WTC11 (cell line): Measurements from ENCODE around the gene RNF135.

ENCODE experiments used
- CREB1 ChIP-seq: sonication (generic); formaldehyde crosslinking; IDR thresholded peaks from 2 replicates; pipeline ENCODE4 v1.8.0; 2023; ENCODE audit warnings: mild to moderate bottlenecking, missing genetic modification reagents
- CREM ChIP-seq: sonication (generic); formaldehyde crosslinking; IDR thresholded peaks from 2 replicates; pipeline ENCODE4 v1.8.1; 2022; ENCODE audit warnings: mild to moderate bottlenecking, missing genetic modification reagents, moderate library complexity
- GABPB1 ChIP-seq: sonication (generic); formaldehyde crosslinking; IDR thresholded peaks from 2 replicates; pipeline ENCODE4 v1.8.1; 2023; ENCODE audit warnings: mild to moderate bottlenecking, missing genetic modification reagents
- GTF2I ChIP-seq: fragments of 250-450 bp; sonication (Bioruptor Pico); conservative IDR thresholded peaks from 2 replicates; pipeline ENCODE4 v1.4.0; 2021; ENCODE audit warnings: mild to moderate bottlenecking
- JUN ChIP-seq: sonication (generic); formaldehyde crosslinking; IDR thresholded peaks from 2 replicates; pipeline ENCODE4 v1.8.0; 2023; ENCODE audit warnings: mild to moderate bottlenecking, missing genetic modification reagents
- USF2 ChIP-seq: sonication (generic); formaldehyde crosslinking; IDR thresholded peaks from 2 replicates; pipeline ENCODE4 v1.8.1; 2023; ENCODE audit warnings: mild to moderate bottlenecking, missing genetic modification reagents, moderate library complexity
- ZNF138 ChIP-seq: sonication (generic); formaldehyde crosslinking; conservative IDR thresholded peaks from 2 replicates; pipeline ENCODE4 v1.8.1; 2022; ENCODE audit warnings: mild to moderate bottlenecking, moderate library complexity, missing genetic modification reagents
- TF ChIP-seq, protein P1 (sequence below): fragments of 200-600 bp; IDR thresholded peaks from 2 replicates; pipeline ENCODE4 v1.8.0; 2022; ENCODE audit warnings: antibody characterized with exemption

DNA sequence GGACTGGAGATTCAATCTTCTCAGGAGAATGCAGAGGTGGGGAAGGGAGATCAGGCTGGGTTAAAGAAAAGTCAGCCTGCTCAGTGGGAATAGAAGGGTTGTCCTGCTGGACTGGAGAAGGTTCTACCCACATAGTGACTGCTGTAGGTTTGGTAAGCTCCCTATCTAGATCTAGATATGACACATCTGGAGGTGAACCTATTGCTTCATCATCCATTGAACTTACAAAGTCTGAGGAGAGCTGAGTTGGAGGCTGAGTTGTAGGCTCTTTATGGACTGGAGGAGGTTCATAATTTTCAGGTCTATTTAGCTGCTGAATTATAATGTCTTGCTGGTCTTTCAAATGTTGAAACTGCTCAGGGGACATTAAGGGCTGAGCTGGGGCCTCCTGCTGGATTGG lies 77.9 kb downstream of the RNF135 start:
- TF ChIP-seq ZNF138 (no peak), USF2 (CRISPR knock-in tag) (no peak), CREB1 (CRISPR knock-in tag) (no peak), CREM (no peak), GABPB1 (no peak), JUN (CRISPR knock-in tag) (no peak), GTF2I (no peak)
- TF ChIP-seq, protein P1, sequence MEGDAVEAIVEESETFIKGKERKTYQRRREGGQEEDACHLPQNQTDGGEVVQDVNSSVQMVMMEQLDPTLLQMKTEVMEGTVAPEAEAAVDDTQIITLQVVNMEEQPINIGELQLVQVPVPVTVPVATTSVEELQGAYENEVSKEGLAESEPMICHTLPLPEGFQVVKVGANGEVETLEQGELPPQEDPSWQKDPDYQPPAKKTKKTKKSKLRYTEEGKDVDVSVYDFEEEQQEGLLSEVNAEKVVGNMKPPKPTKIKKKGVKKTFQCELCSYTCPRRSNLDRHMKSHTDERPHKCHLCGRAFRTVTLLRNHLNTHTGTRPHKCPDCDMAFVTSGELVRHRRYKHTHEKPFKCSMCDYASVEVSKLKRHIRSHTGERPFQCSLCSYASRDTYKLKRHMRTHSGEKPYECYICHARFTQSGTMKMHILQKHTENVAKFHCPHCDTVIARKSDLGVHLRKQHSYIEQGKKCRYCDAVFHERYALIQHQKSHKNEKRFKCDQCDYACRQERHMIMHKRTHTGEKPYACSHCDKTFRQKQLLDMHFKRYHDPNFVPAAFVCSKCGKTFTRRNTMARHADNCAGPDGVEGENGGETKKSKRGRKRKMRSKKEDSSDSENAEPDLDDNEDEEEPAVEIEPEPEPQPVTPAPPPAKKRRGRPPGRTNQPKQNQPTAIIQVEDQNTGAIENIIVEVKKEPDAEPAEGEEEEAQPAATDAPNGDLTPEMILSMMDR: no peak
